H9 (cell line): ENCODE data around the gene KAT8. TPM values are rescaled to one million over a fixed set of nuclear protein-coding genes. Genes with fewer than 3 reads are reported as not detected.

Experiments
- DNase-seq: peaks from one replicate; pipeline ENCODE4 v3.0.0-alpha.2; 2017
- H2AFZ ChIP-seq: one replicate; pipeline ENCODE4 v1.6.1; 2013; ENCODE audit warnings: mild to moderate bottlenecking, low read length, control low read depth, moderate library complexity
- H2AK5ac ChIP-seq: 2 replicates; pipeline ENCODE4 v1.6.1; 2013; ENCODE audit warnings: low read length, control low read depth, mixed read lengths; ENCODE audit not compliant: insufficient read length
- H2BK120ac ChIP-seq: one replicate; pipeline ENCODE4 v1.6.1; 2013; ENCODE audit warnings: low read depth, mild to moderate bottlenecking, low read length, control low read depth, inconsistent platforms; ENCODE audit not compliant: poor library complexity, severe bottlenecking
- H2BK12ac ChIP-seq: 2 replicates; pipeline ENCODE4 v1.6.1; 2013; ENCODE audit warnings: low read length, control low read depth, mixed read lengths, low read depth; ENCODE audit not compliant: insufficient read length
- H2BK15ac ChIP-seq: 2 replicates; pipeline ENCODE4 v1.6.1; 2013; ENCODE audit warnings: low read depth, low read length, control low read depth
- H2BK20ac ChIP-seq: one replicate; pipeline ENCODE4 v1.6.1; 2013; ENCODE audit warnings: low read depth, mild to moderate bottlenecking, low read length, control low read depth, inconsistent platforms; ENCODE audit not compliant: poor library complexity, severe bottlenecking
- H2BK5ac ChIP-seq: 2 replicates; pipeline ENCODE4 v1.6.1; 2013; ENCODE audit warnings: low read length, control low read depth, mixed read lengths; ENCODE audit not compliant: insufficient read length
- H3K14ac ChIP-seq: 2 replicates; pipeline ENCODE4 v1.6.1; 2013; ENCODE audit warnings: low read length, control low read depth; ENCODE audit not compliant: insufficient read depth
- H3K18ac ChIP-seq: 2 replicates; pipeline ENCODE4 v1.6.1; 2013; ENCODE audit warnings: low read depth, mild to moderate bottlenecking, mixed read lengths, low read length, control low read depth; ENCODE audit not compliant: insufficient read length
- H3K23ac ChIP-seq: 2 replicates; pipeline ENCODE4 v1.6.1; 2013; ENCODE audit warnings: low read length, control low read depth, mixed read lengths, low read depth; ENCODE audit not compliant: insufficient read length
- H3K23me2 ChIP-seq: 2 replicates; pipeline ENCODE4 v1.6.1; 2013; ENCODE audit warnings: low read depth, mild to moderate bottlenecking, mixed read lengths, low read length, control low read depth; ENCODE audit not compliant: insufficient read length, poor library complexity, severe bottlenecking
- H3K27ac ChIP-seq: 2 replicates; pipeline ENCODE4 v1.5.1; 2013; ENCODE audit warnings: low read length, control low read depth, mixed read lengths, low read depth; ENCODE audit not compliant: insufficient read length
- H3K27me3 ChIP-seq: 2 replicates; pipeline ENCODE4 v1.6.1; 2013; ENCODE audit warnings: low read length, control low read depth, inconsistent platforms; ENCODE audit not compliant: insufficient read depth
- H3K4ac ChIP-seq: 2 replicates; pipeline ENCODE4 v1.6.1; 2013; ENCODE audit warnings: low read depth, mild to moderate bottlenecking, control low read depth, inconsistent platforms, low read length, moderate library complexity
- H3K4me1 ChIP-seq: 2 replicates; pipeline ENCODE4 v1.6.1; 2013; ENCODE audit warnings: low read length, control low read depth, inconsistent platforms; ENCODE audit not compliant: insufficient read depth
- H3K4me2 ChIP-seq: 2 replicates; pipeline ENCODE4 v1.6.1; 2013; ENCODE audit warnings: low read length, control low read depth, mixed read lengths; ENCODE audit not compliant: insufficient read length, insufficient read depth
- H3K56ac ChIP-seq: 2 replicates; pipeline ENCODE4 v1.6.1; 2013; ENCODE audit warnings: low read depth, mild to moderate bottlenecking, mixed read lengths, low read length, control low read depth; ENCODE audit not compliant: insufficient read length
- H3K79me1 ChIP-seq: 2 replicates; pipeline ENCODE4 v1.6.1; 2013; ENCODE audit warnings: low read depth, mild to moderate bottlenecking, moderate library complexity, low read length, control low read depth, inconsistent platforms; ENCODE audit not compliant: insufficient read depth, poor library complexity, severe bottlenecking
- H3K79me2 ChIP-seq: 2 replicates; pipeline ENCODE4 v1.6.1; 2013; ENCODE audit warnings: low read length, control low read depth, inconsistent platforms; ENCODE audit not compliant: insufficient read depth
- H3K9ac ChIP-seq: 2 replicates; pipeline ENCODE4 v1.6.1; 2013; ENCODE audit warnings: low read length, control low read depth, mixed read lengths; ENCODE audit not compliant: insufficient read length; ENCODE audit errors: extremely low read depth
- H3K9me3 ChIP-seq: one replicate; pipeline ENCODE4 v1.6.1; 2013; ENCODE audit warnings: low read depth, low read length, inconsistent platforms; ENCODE audit not compliant: control insufficient read depth
- H3T11ph ChIP-seq: one replicate; pipeline ENCODE4 v1.6.1; 2013; ENCODE audit warnings: mild to moderate bottlenecking, low read length, control low read depth, inconsistent platforms
- H4K20me1 ChIP-seq: one replicate; pipeline ENCODE4 v1.6.1; 2013; ENCODE audit not compliant: control insufficient read depth, insufficient read length, insufficient read depth
- H4K5ac ChIP-seq: 2 replicates; pipeline ENCODE4 v1.6.1; 2013; ENCODE audit warnings: low read depth, mild to moderate bottlenecking, mixed read lengths, low read length, control low read depth; ENCODE audit not compliant: insufficient read length
- H4K8ac ChIP-seq: replicated peaks from 2 replicates; pipeline ENCODE4 v1.6.1; 2013; ENCODE audit warnings: low read length, control low read depth, mixed read lengths, low read depth; ENCODE audit not compliant: insufficient read length
- H4K91ac ChIP-seq: 2 replicates; pipeline ENCODE4 v1.6.1; 2013; ENCODE audit warnings: low read depth, mild to moderate bottlenecking, moderate library complexity, mixed read lengths, low read length, control low read depth; ENCODE audit not compliant: insufficient read length
- H3K27ac Mint-ChIP-seq, 3 experiments: 2 replicates in 2 of 3; 3 replicates in 1 of 3; pipeline ENCODE4 v1.8.0; 2020 to 2021; ENCODE audit warnings: mixed read lengths in 3 of 3, mild to moderate bottlenecking in 1 of 3, moderate library complexity in 1 of 3
- H3K27me3 Mint-ChIP-seq: 2 replicates; pipeline ENCODE4 v1.8.0; 2021; ENCODE audit warnings: low read depth, mild to moderate bottlenecking, moderate library complexity, mixed read lengths
- H3K36me3 Mint-ChIP-seq, 3 experiments: 2 replicates in 2 of 3; 3 replicates in 1 of 3; pipeline ENCODE4 v1.8.0; 2020 to 2021; ENCODE audit warnings: low read depth in 3 of 3, mixed read lengths in 3 of 3; ENCODE audit not compliant: insufficient read depth in 1 of 3
- H3K4me1 Mint-ChIP-seq, 2 experiments: 2 replicates each; pipeline ENCODE4 v1.8.0; 2020; ENCODE audit warnings: mixed read lengths in 2 of 2
- H3K4me3 Mint-ChIP-seq, 2 experiments: 2 replicates in 1 of 2; 3 replicates in 1 of 2; pipeline ENCODE4 v1.8.0; 2020 to 2021; ENCODE audit warnings: mild to moderate bottlenecking in 2 of 2, mixed read lengths in 2 of 2, moderate library complexity in 1 of 2
- H3K9me3 Mint-ChIP-seq, 2 experiments: 2 replicates in 1 of 2; 3 replicates in 1 of 2; pipeline ENCODE4 v1.8.0; 2020; ENCODE audit warnings: mild to moderate bottlenecking in 2 of 2, mixed read lengths in 2 of 2, moderate library complexity in 1 of 2
- CTCF ChIP-seq: fragments of 200-600 bp; sonication (generic); conservative IDR thresholded peaks from 3 replicates; pipeline ENCODE4 v1.8.0; 2021; ENCODE audit warnings: antibody characterized with exemption, mild to moderate bottlenecking
- WGBS: extraction: QIAGEN DNeasy Blood & Tissue Kit; methylation state at CpG from one replicate; pipeline ENCODE4 v1.1.7; 2013; ENCODE audit warnings: missing lambda C conversion rate, low lambda C conversion rate, mixed read lengths; ENCODE audit not compliant: insufficient read length; ENCODE audit errors: extremely low coverage; 5-methylcytosine and 5-hydroxymethylcytosine counted together
- total RNA-seq: library from RNA; stranded (reverse); gene quantifications from 2 replicates; pipeline ENCODE4 v1.2.1, GENCODE V29; 2021

Gene KAT8
- total RNA-seq, 1 experiment from 2014 or later: 52.1 TPM

GRCh38 chr16:31179747-31180459 is 62.4 kb downstream of the KAT8 start, which contains the start of gene FUS:
Gene FUS (plus strand): TSS chr16:31180139. CDS start chr16:31180215, 76 bp downstream.
- no peak within 1 kb of the TSS for H3K23ac ChIP-seq
- H3K14ac ChIP-seq: peak within 1 kb of the TSS; percentile 96
- H3K79me2 ChIP-seq: peaks cover 37% of the 10 kb centered on the region
- Mint-ChIP-seq H3K27me3 (peaks cover 2% of the 10 kb centered on the region), H3K4me1 (peaks cover 33 to 35% of the 10 kb centered on the region in 2 experiments), H3K4me3 (peak within 1 kb of the TSS; percentile 97 to 99), H3K27ac (peak within 1 kb of the TSS; percentile 100), H3K9me3 (peaks cover 0 to 2% of the 10 kb centered on the region in 2 experiments; a peak in 2 of 5 replicates), H3K36me3 (peaks cover 40 to 42% (median 40%) of the 10 kb centered on the region in 3 experiments)
- H3K18ac ChIP-seq: peak within 1 kb of the TSS; percentile 96
- no peak within 1 kb of the TSS for H3K56ac ChIP-seq
- H3K27ac ChIP-seq: peak within 1 kb of the TSS; percentile 36
- peak within 1 kb of the TSS; percentile 51 for H4K91ac ChIP-seq
- peak within 1 kb of the TSS; percentile 84 for H2BK120ac ChIP-seq
- no peak within 1 kb of the TSS for H2BK15ac ChIP-seq
- WGBS: no CpG with 5 or more reads among the region's 69 CpGs
- H2AK5ac ChIP-seq: no peak within 1 kb of the TSS
- TF ChIP-seq CTCF: no peak
- no peaks in the 10 kb centered on the region; the same call in 1 of the 2 replicates for H3K4me1 ChIP-seq
- H3K27me3 ChIP-seq: no peaks in the 10 kb centered on the region
- H4K5ac ChIP-seq: peak within 1 kb of the TSS; percentile 9
- H2BK12ac ChIP-seq: no peak within 1 kb of the TSS
- peak within 1 kb of the TSS; percentile 87 for H3K4me2 ChIP-seq
- H3K4ac ChIP-seq: peak within 1 kb of the TSS; percentile 3; the same call in 1 of the 2 replicates
- DNase-seq: peak; percentile 86
- peak within 1 kb of the TSS; percentile 55 for H2BK5ac ChIP-seq
- H3T11ph ChIP-seq: no peak within 1 kb of the TSS
- no peak within 1 kb of the TSS for H2AFZ ChIP-seq
- H4K8ac ChIP-seq: no peak within 1 kb of the TSS
- H3K9ac ChIP-seq: peak within 1 kb of the TSS; percentile 97
- H3K23me2 ChIP-seq: peaks cover 9% of the 10 kb centered on the region
- H2BK20ac ChIP-seq: no peak within 1 kb of the TSS
- H3K9me3 ChIP-seq: no peaks in the 10 kb centered on the region
- no peaks in the 10 kb centered on the region for H4K20me1 ChIP-seq
- H3K79me1 ChIP-seq: peaks cover 9% of the 10 kb centered on the region

Other genes starting within 250 kb of the KAT8 start
- gene BCL7C, start 223.6 kb upstream of the KAT8 start, total RNA-seq: 17.5 and 18.3 TPM in 2 replicates
- 0.72 TPM in 2 replicates for gene CTF1, start 221.1 kb upstream of the KAT8 start, total RNA-seq
- 66.8 and 68.0 TPM in 2 replicates for gene FBXL19, start 194.1 kb upstream of the KAT8 start, total RNA-seq
- gene ORAI3, start 168.6 kb upstream of the KAT8 start, total RNA-seq: 6.1 and 6.9 TPM in 2 replicates
- gene SETD1A, start 159.9 kb upstream of the KAT8 start, total RNA-seq: 36.9 and 37.0 TPM in 2 replicates
- gene HSD3B7, start 132.5 kb upstream of the KAT8 start, total RNA-seq: 5.5 and 7.5 TPM in 2 replicates
- 9.7 and 11.0 TPM in 2 replicates for gene STX1B, start 107.0 kb upstream of the KAT8 start, total RNA-seq
- gene STX4, start 84.1 kb upstream of the KAT8 start, total RNA-seq: 31.1 and 32.3 TPM in 2 replicates
- gene ZNF668, start 43.4 kb upstream of the KAT8 start, total RNA-seq: 18.6 and 19.6 TPM in 2 replicates
- 25.9 and 29.2 TPM in 2 replicates for gene ZNF646, start 43.2 kb upstream of the KAT8 start, total RNA-seq
- 2.8 and 3.6 TPM in 2 replicates for gene PRSS53, start 28.7 kb upstream of the KAT8 start, total RNA-seq
- gene VKORC1, start 22.9 kb upstream of the KAT8 start, total RNA-seq: 93.9 and 94.5 TPM in 2 replicates
- gene BCKDK, start 9.3 kb upstream of the KAT8 start, total RNA-seq: 55.7 and 57.0 TPM in 2 replicates
- 64.0 and 65.0 TPM in 2 replicates for gene PRSS8, start 18.1 kb downstream of the KAT8 start, total RNA-seq
- gene PRSS36, start 32.4 kb downstream of the KAT8 start, total RNA-seq: 0.66 and 0.72 TPM in 2 replicates
- 953 and 1,034 TPM in 2 replicates for gene FUS, start 62.5 kb downstream of the KAT8 start, total RNA-seq
- 37.5 and 38.5 TPM in 2 replicates for gene PYCARD, start 85.1 kb downstream of the KAT8 start, total RNA-seq
- 1.2 and 1.3 TPM in 2 replicates for gene TRIM72, start 96.5 kb downstream of the KAT8 start, total RNA-seq
- 0.70 and 2.1 TPM in 2 replicates for gene PYDC1, start 99.5 kb downstream of the KAT8 start, total RNA-seq
- gene ITGAM, start 142.3 kb downstream of the KAT8 start, total RNA-seq: 0.18 and 0.33 TPM in 2 replicates
- 0.15 and 0.28 TPM in 2 replicates for gene ITGAX, start 237.5 kb downstream of the KAT8 start, total RNA-seq